ENCODE data around the gene FANCL.
"Not testable (repeated sequence)": the region's sequence is repeated elsewhere in the genome, so short reads cannot be mapped to it uniquely, and the experiment has no call there.

Gene FANCL

GRCh38 chr2:58138396-58139030 is 102.6 kb downstream of the FANCL start:
- DNase-seq = no peak

GRCh38 chr2:58137856-58138255 is 103.3 kb downstream of the FANCL start:
- DNase-seq = no peak

GRCh38 chr2:58137221-58137620 is 103.9 kb downstream of the FANCL start:
- DNase-seq = no peak

DNA sequence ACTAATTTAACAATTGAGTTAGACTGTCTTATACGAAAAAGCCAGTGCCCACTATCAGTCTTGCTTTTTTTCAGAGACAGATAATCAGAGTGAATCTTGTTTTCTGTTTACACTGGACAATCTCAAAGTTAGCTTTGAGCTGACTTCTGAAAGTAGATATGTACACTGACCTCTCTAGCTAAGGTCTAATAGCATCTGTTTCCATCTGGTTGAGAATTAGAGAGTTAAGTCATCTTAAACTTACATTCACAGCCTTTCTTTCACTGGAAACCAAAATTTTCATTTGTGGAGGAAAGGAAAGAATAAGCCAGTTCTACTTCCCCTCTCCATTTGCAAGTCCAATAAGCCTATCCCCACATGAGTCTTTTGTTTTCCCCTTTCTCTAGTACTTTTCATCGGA is 105.3 kb downstream of the FANCL start:
- DNase-seq = no peak

GRCh38 chr2:58133395-58133794 is 107.7 kb downstream of the FANCL start:
- DNase-seq = no peak

DNA sequence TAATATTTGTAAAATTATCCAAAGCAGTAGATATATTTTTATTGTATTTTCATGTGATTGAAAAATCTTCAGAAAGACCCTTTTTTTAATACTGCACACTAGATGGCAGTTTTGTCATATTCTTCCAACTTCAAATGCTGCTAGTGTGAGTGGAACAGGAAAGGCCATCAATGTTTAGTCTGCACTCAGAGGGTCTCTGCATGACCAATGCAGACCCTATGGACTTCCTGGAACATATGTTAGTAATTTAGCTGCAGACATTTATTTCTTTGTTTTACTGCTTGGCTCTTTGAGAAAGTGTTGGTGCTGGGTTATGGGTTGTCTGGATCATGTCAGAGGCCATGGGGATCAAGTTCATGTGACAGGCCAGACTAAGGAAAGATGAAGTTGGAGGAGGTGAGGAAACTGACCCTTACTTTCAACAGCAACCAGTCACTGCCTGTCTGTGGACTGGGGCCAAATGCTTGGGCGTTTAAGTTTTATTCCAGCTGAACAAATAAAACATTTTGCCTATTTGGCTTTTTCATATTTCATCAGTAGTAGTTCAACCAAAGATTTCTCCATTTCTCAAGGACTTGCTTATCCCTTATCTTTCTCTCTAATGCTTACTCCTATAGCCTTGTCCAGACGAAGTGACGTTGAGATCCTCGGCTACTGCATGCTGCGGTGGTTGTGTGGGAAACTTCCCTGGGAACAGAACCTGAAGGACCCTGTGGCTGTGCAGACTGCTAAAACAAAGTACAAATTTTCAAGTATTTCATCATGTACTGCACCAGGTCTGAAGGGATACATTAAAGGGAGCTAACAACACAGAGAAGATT is 109.7 kb downstream of the FANCL start:
- no peak for DNase-seq

- no peak for DNase-seq
Observed at GRCh38 chr2:58130238-58130637, 110.9 kb downstream of the FANCL start.

DNA sequence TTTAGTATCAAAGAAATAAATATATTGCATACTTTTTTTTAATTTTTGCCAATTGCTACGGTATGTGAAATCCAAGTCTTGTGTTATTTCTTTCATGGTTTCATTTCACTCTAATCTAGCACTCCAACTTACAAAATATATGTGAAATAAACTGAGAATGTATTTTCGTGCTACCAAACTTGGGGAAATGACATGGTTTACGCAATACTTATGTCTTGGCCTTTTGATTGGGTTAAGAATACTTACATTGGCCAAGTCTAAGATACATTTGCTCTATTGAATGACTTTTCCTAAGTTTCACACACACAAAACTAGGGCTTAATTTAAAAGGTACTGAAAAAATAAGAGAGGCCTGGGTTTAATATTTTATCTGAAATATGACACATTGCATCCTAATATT is 114.0 kb downstream of the FANCL start:
- DNase-seq = no peak

- no peak for DNase-seq
Observed at GRCh38 chr2:58122540-58122939, 118.6 kb downstream of the FANCL start.

DNA sequence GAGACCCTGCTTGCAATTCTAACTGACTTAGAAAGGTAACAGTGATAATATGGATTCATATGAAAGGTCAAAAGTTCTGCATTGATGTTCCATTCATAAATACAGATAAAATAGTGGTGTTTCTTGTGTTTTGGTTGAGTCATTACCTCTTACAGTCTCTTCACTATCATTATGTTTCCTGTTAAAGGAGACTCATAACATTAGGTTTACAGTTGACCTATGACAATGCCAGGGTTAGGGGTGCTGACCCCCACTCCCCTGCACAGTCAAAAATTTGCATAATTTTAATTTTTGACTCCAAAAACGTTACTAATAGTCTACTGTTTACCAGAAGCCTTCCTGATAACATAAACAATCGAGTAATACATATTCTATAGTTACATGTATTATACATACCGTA is 119.1 kb downstream of the FANCL start:
- no peak for DNase-seq

- no peak for DNase-seq
Observed at GRCh38 chr2:58120626-58121229, 120.4 kb downstream of the FANCL start.

GRCh38 chr2:58113563-58113962 is 127.6 kb downstream of the FANCL start:
- DNase-seq = not testable (repeated sequence)

GRCh38 chr2:58110765-58111164 is 130.4 kb downstream of the FANCL start:
- DNase-seq = no peak

DNA sequence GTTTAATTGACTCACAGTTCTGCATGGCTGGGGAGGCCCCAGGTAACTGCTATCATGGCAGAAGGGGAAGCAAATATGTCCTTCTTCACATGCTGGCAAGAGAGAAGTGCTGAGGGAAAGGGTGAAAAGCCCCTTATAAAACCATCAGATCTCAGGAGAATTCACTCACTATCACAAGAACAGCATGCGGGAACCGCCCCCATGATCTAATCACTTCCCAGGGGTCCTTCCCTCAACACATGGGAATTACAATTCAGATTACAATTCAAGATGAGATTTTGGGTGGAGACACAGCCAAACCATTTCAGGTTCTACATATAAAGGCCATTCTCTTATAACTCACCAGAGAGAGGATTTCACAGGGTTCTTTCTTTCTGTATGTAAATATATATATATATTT is 131.6 kb downstream of the FANCL start:
- DNase-seq = no peak

All from T-helper 2 cell (primary cell).